Measurements from ENCODE around the gene ITPRIP.

Gene ITPRIP

GRCh38 chr10:104274762-104275721 lies 63.2 kb downstream of the ITPRIP start:
- DNase-seq = peak; percentile 52

GRCh38 chr10:104273899-104274575 lies 64.2 kb downstream of the ITPRIP start:
- DNase-seq = no peak

DNA sequence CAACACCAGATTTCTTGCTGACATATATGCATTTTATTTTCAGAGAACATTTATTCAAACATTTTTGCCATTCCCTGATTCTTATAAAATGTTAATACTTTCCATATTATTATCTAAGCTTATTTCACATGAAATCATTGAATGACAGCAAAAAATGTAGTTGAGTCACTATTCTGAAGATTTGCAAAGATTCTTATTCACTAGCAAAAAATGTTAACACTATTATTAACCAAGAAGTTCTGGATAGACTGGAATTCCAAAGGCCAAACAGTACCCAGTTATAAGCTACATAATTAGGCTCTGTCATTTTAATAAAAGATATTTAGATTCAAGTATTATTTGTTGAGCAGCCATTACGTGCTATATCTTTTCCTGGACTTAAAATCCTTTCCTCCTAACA lies 65.0 kb downstream of the ITPRIP start:
- no peak for DNase-seq

GRCh38 chr10:104268713-104269645 lies 69.3 kb downstream of the ITPRIP start, which contains the start of gene GSTO2:
TSS of gene GSTO2 (plus strand) at chr10:104269184. CDS start at chr10:104274916, 5,732 bp downstream.
- DNase-seq = peak; percentile 98

DNA sequence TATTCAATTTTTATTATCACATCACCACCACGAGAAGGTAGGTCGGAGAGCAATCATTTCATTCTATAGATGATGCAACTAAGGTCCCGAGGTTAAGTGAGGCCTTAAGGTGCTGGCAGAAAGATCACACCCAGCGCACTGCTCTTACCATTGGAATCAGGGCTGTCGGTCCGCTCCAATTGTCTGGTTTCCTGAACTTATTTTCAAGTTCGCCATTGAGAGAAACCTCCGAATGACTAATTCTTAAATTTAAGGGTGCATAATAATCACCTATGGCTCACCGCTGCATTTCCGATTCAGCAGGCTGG lies 69.9 kb downstream of the ITPRIP start:
- DNase-seq = no peak

- no peak for DNase-seq
Observed at GRCh38 chr10:104267721-104268404, 70.4 kb downstream of the ITPRIP start.

DNA sequence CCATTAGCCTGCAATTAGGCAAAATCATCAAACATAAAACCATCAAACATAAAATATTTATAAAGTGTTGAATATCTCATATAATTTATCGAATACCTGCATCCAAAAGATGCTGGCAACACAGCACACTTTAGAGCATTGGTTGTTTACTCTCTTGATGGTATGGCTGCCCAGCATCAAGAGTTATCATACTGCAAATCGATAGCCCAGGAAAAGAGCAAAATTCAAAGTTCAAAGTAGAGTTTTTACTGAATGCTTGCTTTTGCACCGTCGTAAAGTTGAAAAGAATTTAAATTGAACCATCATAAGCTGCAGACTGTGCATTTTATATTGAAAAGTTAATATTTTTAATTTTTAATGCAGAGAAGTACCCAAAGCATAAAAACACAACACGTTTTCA lies 73.5 kb downstream of the ITPRIP start:
- DNase-seq = no peak

DNA sequence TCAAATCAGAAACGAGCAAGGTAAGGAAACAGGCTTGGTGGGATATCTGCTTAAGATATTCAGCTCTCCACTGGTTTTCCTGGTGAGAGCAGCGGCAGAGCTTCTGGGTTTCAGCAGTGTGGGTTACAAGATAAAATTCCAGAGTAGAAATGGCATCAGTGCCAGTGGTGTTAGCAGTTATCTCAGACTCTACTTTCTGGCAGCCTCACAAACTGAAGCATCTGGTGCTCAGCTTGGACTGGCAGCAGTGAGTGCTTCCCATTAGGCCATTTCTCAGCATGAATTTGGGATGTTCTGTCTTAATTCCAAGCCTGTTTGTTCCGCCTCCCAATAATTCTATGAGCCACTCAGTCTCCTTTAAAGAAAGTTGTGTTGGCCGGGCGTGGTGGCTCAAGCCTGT lies 76.2 kb downstream of the ITPRIP start:
- DNase-seq = no peak

- DNase-seq = no peak
Observed at GRCh38 chr10:104260775-104261115, 77.5 kb downstream of the ITPRIP start.

GRCh38 chr10:104259999-104260774 lies 78.1 kb downstream of the ITPRIP start:
- no peak for DNase-seq

All from NCI-H1436 (cell line).